Choroid plexus epithelial cell (primary cell): ENCODE data around the gene IL23A.

Experiments
- DNase-seq: peaks from one replicate; pipeline ENCODE4 v3.0.0-alpha.2; 2010; ENCODE audit warnings: low read depth
- H3K4me3 ChIP-seq: 2 replicates; pipeline ENCODE4 v1.5.1; 2011; ENCODE audit warnings: low read depth, mild to moderate bottlenecking, control low read depth, low read length, moderate library complexity
- CTCF ChIP-seq: conservative IDR thresholded peaks from 2 replicates; pipeline ENCODE4 v1.5.1; 2011; ENCODE audit warnings: low read depth, mild to moderate bottlenecking, control low read depth, inconsistent platforms, low read length, moderate library complexity

Gene IL23A

DNA sequence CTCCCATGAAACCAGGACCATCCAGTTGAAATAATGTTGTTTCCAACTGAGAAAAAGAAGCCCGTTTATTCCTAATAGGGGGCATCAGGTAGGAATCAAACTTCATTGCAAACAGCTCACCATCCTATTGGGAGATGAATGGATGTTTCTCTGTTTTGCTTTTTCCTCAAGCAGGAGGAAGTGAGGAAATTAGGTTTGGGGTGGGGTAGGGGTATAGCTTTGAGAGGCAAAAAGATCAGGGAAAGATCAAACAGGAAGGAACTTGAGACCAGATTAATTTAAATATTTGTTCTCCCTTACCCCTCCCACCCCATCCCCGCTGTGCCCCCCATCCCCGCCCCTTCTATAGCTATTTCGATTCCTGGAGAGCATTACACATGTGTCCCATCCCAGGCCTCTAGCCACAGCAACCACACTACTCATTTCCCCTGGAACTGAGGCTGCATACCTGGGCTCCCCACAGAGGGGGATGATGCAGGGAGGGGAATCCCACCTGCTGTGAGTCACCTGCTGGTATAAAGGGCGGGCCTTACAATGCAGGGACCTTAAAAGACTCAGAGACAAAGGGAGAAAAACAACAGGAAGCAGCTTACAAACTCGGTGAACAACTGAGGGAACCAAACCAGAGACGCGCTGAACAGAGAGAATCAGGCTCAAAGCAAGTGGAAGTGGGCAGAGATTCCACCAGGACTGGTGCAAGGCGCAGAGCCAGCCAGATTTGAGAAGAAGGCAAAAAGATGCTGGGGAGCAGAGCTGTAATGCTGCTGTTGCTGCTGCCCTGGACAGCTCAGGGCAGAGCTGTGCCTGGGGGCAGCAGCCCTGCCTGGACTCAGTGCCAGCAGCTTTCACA lies at the start of gene IL23A:
IL23A (plus strand) TSS at position 577 of the 850 bp plus-strand sequence; CDS start at position 738, 161 bp downstream.
- peak; percentile 51 for DNase-seq
- TF ChIP-seq CTCF = no peak
- no peak within 1 kb of the TSS for H3K4me3 ChIP-seq

GRCh38 chr12:56293795-56294194 lies 44.9 kb upstream of the IL23A start:
- DNase-seq = no peak
- TF ChIP-seq CTCF = no peak
- no peak overlapping the region for H3K4me3 ChIP-seq

DNA sequence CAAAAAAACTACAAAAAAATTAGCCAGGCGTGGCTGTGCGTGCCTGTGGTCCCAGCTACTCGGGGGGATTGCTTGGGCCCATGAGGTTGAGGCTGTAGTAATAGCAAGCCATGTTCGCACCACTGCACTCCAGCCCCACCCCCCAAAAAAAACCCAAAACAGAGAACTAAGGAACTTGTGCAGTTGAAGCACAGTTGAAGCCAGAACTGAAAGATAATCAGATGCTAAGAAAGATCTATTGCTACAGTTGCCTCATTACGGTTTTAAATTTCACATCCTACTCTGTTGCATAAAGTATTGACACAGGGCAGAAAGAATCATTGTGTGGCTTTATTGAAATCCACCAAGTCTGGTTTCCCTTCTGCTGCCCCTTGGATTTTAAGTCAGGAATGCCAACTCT lies 42.4 kb upstream of the IL23A start:
- no peak for DNase-seq
- no peak overlapping the region for H3K4me3 ChIP-seq
- no peak for TF ChIP-seq CTCF

DNA sequence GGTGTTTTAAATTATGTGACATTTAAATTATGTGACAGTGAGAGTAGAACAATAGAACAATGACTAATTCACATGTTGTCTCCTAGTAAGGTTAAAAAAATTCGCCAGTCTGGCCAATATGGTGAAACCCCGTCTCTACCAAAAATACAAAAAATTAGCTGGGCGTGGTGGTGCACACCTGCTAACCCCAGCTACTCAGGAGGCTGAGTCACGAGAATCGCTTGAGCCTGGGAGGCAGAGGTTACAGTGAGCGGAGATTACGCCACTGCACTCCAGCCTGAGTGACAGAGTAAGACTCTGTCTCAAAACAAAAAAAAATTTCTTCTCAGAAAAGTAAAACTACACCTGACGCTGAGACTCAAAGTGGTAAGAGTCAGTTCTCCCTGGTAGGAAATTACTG lies 41.3 kb upstream of the IL23A start:
- no peak for TF ChIP-seq CTCF
- no peak overlapping the region for H3K4me3 ChIP-seq
- DNase-seq = no peak

GRCh38 chr12:56298828-56299227 lies 39.9 kb upstream of the IL23A start:
- peak overlapping the region; percentile 90 for H3K4me3 ChIP-seq
- DNase-seq = no peak
- TF ChIP-seq CTCF = no peak

DNA sequence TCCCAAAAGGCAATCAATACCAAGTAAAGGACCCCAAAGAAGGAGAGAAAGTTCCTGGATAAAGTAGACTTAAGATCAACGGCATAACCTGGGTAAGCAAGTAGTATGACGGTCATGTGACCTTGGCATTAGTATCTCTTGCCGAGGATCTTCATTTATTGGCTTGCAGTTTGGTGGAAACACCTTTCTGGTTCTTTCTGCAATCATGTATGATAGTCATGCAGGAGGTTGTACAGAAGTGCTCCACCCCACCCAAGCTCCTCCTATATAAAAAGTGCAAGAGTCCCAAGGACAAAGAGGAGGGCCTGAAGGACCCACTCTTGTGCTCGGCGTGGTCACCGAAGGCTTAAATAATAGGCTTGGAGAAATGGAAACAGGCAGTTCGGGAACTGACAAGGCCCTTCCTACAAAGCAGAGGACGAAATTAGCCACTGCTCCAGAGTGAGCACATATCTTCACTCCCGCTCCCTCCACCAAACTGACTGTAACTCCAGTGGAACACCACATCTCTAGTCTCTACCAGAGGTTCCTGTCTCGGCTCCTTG lies 39.3 kb upstream of the IL23A start:
- DNase-seq = no peak
- TF ChIP-seq CTCF = no peak
- peak overlapping the region; percentile 90 for H3K4me3 ChIP-seq
